Measurements from ENCODE around the gene ZFYVE28. TPM values are rescaled to one million over a fixed set of nuclear protein-coding genes. Genes with fewer than 3 reads are reported as not detected.

The ZFYVE28 gene
- total RNA-seq, 1 donor from 2014 or later: 1.3 TPM

- Histone ChIP-seq H3K27me3 (ENCODE audit: control insufficient read depth, insufficient read depth, low read length) (no peaks in the 10 kb centered on the region), H3K36me3 (ENCODE audit: control insufficient read depth, insufficient read depth, low read length) (no peaks in the 10 kb centered on the region), H3K4me3 (ENCODE audit: low read depth, low read length) (no peak overlapping the region)
- no peak for TF ChIP-seq CTCF (IDR thresholded peaks at IDR 0.05; ENCODE audit: insufficient read depth, low read length, severe bottlenecking)
- DNase-seq (ENCODE audit: low read depth): no peak
- FAIRE-seq: no peak
Observed at GRCh38 chr4:2337896-2338295, 80.5 kb downstream of the ZFYVE28 start.

- Histone ChIP-seq H3K4me3 (ENCODE audit: low read depth, low read length) (no peak overlapping the region), H3K27me3 (ENCODE audit: control insufficient read depth, insufficient read depth, low read length) (no peaks in the 10 kb centered on the region), H3K36me3 (ENCODE audit: control insufficient read depth, insufficient read depth, low read length) (no peaks in the 10 kb centered on the region)
- no peak for TF ChIP-seq CTCF (IDR thresholded peaks at IDR 0.05; ENCODE audit: insufficient read depth, low read length, severe bottlenecking)
- FAIRE-seq: no peak
- DNase-seq (ENCODE audit: low read depth): no peak
Observed at GRCh38 chr4:2337131-2337723, 81.2 kb downstream of the ZFYVE28 start.

- FAIRE-seq: no peak
Observed at GRCh38 chr4:2336659-2337058, 81.8 kb downstream of the ZFYVE28 start.

GRCh38 chr4:2335729-2336101 lies 82.7 kb downstream of the ZFYVE28 start:
- Histone ChIP-seq H3K27me3 (ENCODE audit: control insufficient read depth, insufficient read depth, low read length) (no peaks in the 10 kb centered on the region), H3K4me3 (ENCODE audit: low read depth, low read length) (no peak overlapping the region), H3K36me3 (ENCODE audit: control insufficient read depth, insufficient read depth, low read length) (no peaks in the 10 kb centered on the region)
- TF ChIP-seq CTCF (IDR thresholded peaks at IDR 0.05; ENCODE audit: insufficient read depth, low read length, severe bottlenecking): no peak
- DNase-seq (ENCODE audit: low read depth) (no peak), FAIRE-seq (no peak)

More at GRCh38 chr4:2336659-2337058, 81.8 kb downstream of the ZFYVE28 start:
- TF ChIP-seq CTCF (IDR thresholded peaks at IDR 0.05; ENCODE audit: insufficient read depth, low read length, severe bottlenecking): no peak
- Histone ChIP-seq H3K36me3 (ENCODE audit: control insufficient read depth, insufficient read depth, low read length) (no peaks in the 10 kb centered on the region), H3K4me3 (ENCODE audit: low read depth, low read length) (no peak overlapping the region), H3K27me3 (ENCODE audit: control insufficient read depth, insufficient read depth, low read length) (no peaks in the 10 kb centered on the region)
- DNase-seq (ENCODE audit: low read depth): no peak

- FAIRE-seq (no peak), DNase-seq (ENCODE audit: low read depth) (no peak)
- no peak overlapping the region for H3K4me3 ChIP-seq (ENCODE audit: low read depth, low read length)
- TF ChIP-seq CTCF (IDR thresholded peaks at IDR 0.05; ENCODE audit: insufficient read depth, low read length, severe bottlenecking): no peak
- H3K27me3 ChIP-seq (ENCODE audit: control insufficient read depth, insufficient read depth, low read length): no peaks in the 10 kb centered on the region
- H3K36me3 ChIP-seq (ENCODE audit: control insufficient read depth, insufficient read depth, low read length): no peaks in the 10 kb centered on the region
Observed at GRCh38 chr4:2334826-2335728, 83.4 kb downstream of the ZFYVE28 start.
